H4 (cell line): ENCODE data around the gene WDR35. TPM values are rescaled to one million over a fixed set of nuclear protein-coding genes. Genes with fewer than 3 reads are reported as not detected.

ENCODE experiments used
- DNase-seq: peaks from one replicate; pipeline ENCODE4 v3.0.0-alpha.2; 2015; ENCODE audit warnings: low spot score
- total RNA-seq: library from RNA; depleted of rRNA; stranded (reverse); fragments of >200 nt; shearing (Covaris generic); gene quantifications from 2 replicates; pipeline ENCODE4 v1.2.3, GENCODE V29; 2014

WDR35 gene
- total RNA-seq, 1 experiment from 2014 or later = 4.1 TPM

GRCh38 chr2:20011276-20012031 is 21.5 kb upstream of the WDR35 start:
- DNase-seq = no peak

GRCh38 chr2:20008703-20009102 is 18.8 kb upstream of the WDR35 start:
- DNase-seq = no peak

DNA sequence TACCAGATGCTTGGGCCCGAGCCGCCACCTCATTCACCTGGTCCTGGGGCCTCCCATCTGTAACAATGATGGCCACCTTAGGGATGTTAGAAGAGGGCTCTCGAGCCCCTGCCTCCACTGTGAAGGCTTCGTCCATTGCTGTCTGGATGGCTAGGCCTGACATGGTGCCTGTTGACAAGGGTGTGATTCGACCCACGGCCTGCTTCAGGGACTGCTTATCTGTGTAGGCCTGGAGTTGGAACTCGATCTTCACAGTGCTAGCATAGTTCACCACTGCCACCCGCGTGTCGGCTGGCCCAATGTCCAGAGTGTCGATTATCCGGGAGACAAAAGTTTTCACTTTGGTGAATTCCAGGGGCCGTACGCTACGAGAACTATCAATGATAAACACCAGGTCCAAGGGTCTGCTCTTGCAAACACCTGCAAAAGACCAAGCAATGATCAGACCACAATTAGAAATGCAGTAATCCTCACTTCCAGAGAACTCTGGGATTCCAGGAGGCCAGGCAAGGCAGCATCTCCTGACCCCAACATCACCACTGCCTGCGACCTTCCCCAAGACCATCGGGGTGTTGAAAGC is 16.1 kb upstream of the WDR35 start:
- DNase-seq = no peak

- DNase-seq = no peak
These were observed 15.2 kb upstream of the WDR35 start for GRCh38 chr2:20005067-20005627.

- DNase-seq = no peak
These were observed 11.5 kb upstream of the WDR35 start for GRCh38 chr2:20001361-20001863.

DNA sequence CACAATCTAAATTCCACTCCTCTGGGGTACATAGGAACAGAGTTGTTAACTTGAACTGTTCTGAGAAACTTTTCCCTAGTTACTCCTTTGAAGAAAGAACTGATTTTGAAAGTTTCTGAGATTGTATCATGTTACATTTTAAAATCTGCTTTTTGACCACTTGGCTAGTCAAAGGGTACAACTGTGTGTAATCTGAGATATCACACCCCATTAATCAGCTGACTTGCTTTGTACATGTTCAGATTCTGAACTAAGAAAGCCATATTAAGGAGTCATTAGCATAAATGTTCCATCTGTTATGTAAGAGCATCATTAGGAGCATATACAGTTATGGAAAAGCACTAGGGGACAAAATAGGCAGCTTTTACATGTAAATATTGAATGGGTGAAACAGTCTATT is 3.8 kb upstream of the WDR35 start:
- DNase-seq = no peak

DNA sequence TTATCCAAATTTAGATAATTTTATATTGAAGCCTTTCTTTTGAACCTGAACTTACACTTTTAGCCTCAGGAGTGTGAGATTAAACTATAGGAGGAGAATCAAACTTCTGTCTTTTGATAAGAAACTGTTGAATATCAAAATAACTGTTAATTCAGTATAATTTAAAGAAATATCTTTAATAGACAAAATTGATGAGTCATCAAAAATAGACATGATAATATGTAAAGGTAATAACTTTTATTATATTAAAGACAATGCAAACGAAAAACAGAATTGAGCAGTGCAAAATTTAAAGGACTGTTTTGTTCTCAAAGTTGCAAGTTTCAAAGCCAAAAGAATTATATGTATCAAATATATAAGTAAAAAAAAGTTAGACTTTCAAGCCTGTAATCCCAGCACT is 2.0 kb upstream of the WDR35 start:
- no peak for DNase-seq

DNA sequence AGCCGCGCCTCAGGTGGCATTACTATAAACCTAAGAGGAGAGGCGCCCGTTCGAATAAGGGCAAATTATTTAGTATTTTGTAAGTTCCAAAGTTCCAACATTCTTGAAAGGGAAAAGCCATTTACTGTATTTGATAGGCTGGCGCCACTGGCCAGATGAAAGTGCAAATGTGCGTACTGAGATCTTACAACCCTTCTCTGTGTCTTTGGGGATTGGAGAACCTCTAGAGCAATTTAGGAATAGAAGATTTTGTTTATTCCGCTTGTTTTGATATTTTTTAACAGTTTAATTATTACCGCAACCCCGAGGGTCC is 467 bp upstream of the WDR35 start:
- no peak for DNase-seq

DNA sequence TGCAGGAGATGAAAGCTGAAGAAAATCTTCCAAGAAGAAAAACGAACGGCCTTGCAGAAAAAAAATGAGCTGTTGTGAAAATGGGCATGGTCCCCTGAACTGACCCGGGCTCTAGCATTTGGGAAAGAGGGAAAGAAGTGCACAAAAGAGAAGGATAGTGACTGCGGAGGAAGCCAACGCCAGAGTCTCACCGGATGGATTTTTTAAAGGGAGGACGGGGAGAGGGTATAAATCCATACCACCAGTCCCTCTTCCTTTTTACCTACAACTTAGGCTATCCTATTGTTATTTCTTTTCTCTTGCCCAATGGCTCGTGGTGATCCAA is 601 bp downstream of the WDR35 start:
- no peak for DNase-seq

GRCh38 chr2:19988600-19988999 is 1.3 kb downstream of the WDR35 start:
- DNase-seq = no peak

DNA sequence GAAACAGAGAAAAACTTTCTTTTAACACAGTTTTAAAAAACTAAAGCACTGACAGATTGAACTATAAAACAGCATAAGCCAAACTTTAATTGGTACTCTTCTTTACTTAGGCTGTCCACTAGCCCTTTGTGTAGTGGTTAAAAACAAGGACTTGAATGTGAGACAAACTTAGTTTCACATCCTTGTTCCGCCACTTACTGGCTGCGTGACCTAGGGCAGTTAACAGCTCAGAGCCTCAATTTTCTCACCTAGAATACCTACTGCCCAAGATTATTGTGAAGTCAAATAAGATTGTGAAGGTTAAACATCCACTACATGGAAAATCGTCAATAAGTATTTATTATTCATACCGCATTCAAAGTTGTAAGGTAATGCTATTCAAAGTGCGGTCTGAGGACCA is 2.0 kb downstream of the WDR35 start:
- no peak for DNase-seq

DNA sequence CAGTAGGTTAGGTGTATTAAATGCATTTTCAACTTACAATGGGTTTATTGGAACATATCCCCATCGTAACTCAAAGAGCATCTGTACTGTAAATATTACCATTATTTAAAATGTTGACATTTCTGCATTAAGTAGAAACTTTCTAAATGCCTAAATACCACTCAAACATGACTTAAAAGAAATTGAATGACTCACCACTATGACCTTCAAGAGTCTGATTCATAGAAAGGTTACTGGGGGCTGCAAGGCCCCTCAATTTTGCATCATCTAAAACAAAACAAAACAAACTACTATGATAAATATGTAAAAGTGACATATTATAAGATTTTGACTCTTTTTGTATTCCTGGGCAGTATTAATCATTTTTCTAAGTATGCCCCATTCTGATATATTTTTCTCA is 7.6 kb downstream of the WDR35 start:
- no peak for DNase-seq

DNA sequence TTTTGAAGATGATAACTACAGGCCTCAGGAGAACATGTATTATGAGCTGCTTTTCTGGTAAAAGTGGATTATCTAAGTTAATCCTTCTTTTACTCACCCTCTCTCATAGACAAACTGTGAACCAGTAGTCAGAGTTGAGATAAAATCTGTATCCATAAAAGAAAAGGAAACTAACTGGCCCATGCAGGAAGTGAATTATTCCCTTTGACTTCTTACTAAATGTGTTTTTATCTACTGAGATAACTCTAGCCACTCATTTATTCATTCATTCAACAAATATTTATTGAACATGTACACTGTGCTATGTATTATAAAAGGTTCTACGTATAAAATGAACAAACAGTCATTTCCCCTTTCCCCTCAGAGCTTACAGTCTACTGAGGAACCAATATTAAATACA is 10.0 kb downstream of the WDR35 start:
- no peak for DNase-seq

DNA sequence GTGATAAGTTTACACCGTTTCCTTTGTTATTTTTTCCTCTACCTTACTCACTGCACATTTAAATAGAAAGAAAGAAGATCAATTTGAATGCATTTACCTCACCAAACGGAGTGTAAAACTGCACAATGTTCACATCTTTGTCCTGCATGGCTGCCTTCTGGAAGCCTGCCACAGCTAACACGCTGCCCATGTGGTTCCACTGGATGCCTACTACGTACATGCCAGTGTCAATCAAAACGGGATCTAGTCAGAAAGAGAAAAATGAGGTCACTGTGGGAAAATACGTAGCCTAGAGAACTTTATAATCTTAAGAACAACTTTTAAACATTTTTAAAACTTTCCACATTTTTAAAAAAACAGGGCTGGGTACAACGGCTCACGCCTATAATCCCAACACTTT is 16.4 kb downstream of the WDR35 start:
- DNase-seq = no peak

- DNase-seq = no peak
These were observed 18.2 kb downstream of the WDR35 start for GRCh38 chr2:19971691-19972090.

GRCh38 chr2:19963386-19963785 is 26.5 kb downstream of the WDR35 start:
- no peak for DNase-seq

DNA sequence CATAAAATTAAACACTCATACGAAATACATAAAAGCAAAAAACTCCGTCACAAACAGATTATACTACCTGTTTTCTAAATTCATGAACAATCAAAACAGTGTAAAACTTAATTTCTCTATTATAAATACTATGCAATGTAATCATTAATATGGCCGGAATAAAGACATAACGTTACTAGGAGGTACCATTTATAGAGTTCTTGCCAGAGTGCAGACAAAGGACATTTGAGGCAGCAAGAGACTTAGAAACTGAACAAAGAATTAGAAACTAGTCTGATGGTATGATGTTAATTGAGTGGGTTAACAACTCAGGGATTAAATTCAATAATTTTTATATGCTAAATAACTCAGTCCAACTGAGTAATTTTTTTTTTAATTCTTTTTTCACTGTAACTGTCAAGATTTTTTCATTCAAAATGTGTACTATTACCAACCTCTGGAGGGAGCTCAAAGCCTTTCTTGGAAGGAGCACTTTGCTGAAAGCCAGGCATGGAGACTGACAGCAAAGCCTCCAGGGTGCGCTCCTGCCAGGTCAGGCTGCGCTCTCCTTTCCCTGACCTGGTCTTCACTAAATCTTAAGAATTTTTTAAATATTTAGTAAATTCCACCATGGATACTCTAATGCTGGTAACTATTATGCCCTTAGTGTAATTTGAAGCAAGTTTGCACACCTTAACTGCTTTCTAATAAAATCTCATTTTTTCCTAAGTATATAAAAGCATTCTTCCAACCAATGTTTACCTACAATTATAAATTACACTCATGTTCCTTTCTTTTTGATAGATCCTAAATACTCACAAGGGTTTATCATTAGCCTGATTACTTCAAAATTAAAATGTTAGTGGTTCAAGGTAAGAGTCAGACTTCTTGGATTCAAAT is 34.1 kb downstream of the WDR35 start:
- peak; percentile 49 for DNase-seq

DNA sequence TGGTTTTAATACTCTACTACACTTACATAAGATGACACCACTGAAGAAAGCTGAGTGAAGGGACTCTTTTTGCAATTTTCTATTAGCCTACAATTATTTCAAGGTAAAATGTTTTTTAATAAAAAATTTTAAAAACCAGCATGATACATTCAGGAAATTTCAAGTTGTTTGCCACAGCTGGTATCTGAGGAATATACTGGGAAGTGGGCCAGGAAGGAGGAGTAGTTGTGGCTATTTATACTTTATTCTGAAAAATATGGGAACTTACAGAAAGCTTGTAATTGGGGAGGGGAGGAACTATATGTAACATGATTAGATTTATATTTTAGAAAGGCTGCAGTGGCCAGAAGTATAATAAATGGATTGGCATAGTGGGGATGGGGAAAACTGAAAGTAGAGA is 40.8 kb downstream of the WDR35 start:
- no peak for DNase-seq

DNA sequence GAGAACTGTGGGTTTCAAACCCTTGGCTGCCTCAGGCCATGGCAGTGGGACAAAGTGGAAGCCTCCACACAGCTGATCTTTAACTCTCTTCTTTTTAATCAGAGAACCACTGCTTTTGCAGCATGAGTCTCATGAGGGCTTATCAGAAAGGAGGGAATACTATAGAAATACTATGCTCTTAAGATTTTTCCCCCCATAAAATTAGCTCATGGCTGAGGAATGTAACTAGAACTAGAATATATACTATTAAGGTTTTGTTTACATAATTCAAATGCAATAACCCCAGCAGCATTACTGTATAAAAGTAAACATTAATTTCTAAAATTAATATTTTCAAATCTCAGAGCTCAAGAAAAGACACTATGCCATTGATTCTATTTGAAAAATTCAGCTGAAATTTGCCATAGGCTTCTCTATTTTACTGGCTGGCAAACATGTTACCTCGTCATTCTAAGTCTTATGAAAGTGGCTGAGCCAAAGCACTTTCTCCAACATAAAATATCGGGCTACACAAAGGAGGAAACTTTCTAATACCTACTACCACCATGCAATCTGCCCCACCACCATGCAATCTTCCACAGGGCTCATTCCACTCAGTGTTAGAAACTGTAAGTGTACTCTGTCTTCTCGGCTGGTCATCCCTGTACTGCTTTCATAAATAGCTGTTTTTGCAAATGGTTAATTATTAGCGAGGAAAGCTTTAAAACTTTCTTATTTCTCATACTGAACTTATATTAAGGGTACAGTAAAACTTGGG is 42.5 kb downstream of the WDR35 start:
- DNase-seq = no peak

- no peak for DNase-seq
These were observed 45.6 kb downstream of the WDR35 start for GRCh38 chr2:19944205-19944845.

GRCh38 chr2:19943189-19943588 is 46.7 kb downstream of the WDR35 start:
- DNase-seq = no peak
